Spleen (tissue), 11 donors: Measurements from ENCODE around the gene CLCN7. TPM values are rescaled to one million over a fixed set of nuclear protein-coding genes. Genes with fewer than 3 reads are reported as not detected.
A peak's percentile ranks its signal among the peaks of the same experiment; 100 is the strongest.

ENCODE experiments used
- DNase-seq: peaks from one replicate; pipeline ENCODE4 v3.0.0-alpha.2; 2020
- H3K27ac ChIP-seq, 8 donors: fragments of 200-600 bp; sonication (generic) in 7 of 8; 1 replicate in 4 of 8; 2 replicates in 4 of 8; pipeline versions ENCODE4 v1.5.0 to v1.8.0; 2016 to 2021; ENCODE audit warnings: inconsistent platforms in 4 of 8, mild to moderate bottlenecking in 4 of 8, moderate library complexity in 1 of 8
- H3K27me3 ChIP-seq, 7 donors: fragments of 200-600 bp; sonication (generic) in 6 of 7; replicated peaks in 1 of 7; 1 replicate in 4 of 7; 2 replicates in 3 of 7; pipeline versions ENCODE4 v1.5.0 to v1.8.0; 2016 to 2021; ENCODE audit warnings: inconsistent platforms in 3 of 7, mild to moderate bottlenecking in 1 of 7
- H3K36me3 ChIP-seq, 6 donors: fragments of 200-600 bp; sonication (generic) in 5 of 6; 1 replicate in 4 of 6; 2 replicates in 2 of 6; pipeline versions ENCODE4 v1.5.0 to v1.8.0; 2016 to 2021; ENCODE audit warnings: inconsistent platforms in 2 of 6
- H3K4me1 ChIP-seq, 6 donors: fragments of 200-600 bp; sonication (generic) in 5 of 6; 1 replicate in 3 of 6; 2 replicates in 3 of 6; pipeline versions ENCODE4 v1.5.0 to v1.8.0; 2016 to 2021; ENCODE audit warnings: inconsistent platforms in 3 of 6
- H3K4me3 ChIP-seq, 8 donors: fragments of 200-600 bp; sonication (generic) in 7 of 8; 1 replicate in 4 of 8; 2 replicates in 4 of 8; pipeline versions ENCODE4 v1.5.0 to v1.8.0; 2016 to 2021; ENCODE audit warnings: inconsistent platforms in 4 of 8, mild to moderate bottlenecking in 4 of 8, moderate library complexity in 2 of 8
- H3K9me3 ChIP-seq, 8 donors: fragments of 200-600 bp; sonication (generic) in 7 of 8; 1 replicate in 4 of 8; 2 replicates in 4 of 8; pipeline versions ENCODE4 v1.5.0 to v1.8.0; 2016 to 2021; ENCODE audit warnings: inconsistent platforms in 4 of 8
- CTCF ChIP-seq, 11 experiments: fragments of 200-600 bp in 7 of 11; fragments of 450-650 bp in 4 of 11; sonication (generic) in 4 of 11; IDR thresholded peaks in 8 of 11; conservative IDR thresholded peaks in 3 of 11; 1 replicate in 7 of 11; 2 replicates in 4 of 11; pipeline versions ENCODE4 v1.4.0 to v1.8.0; 2016 to 2021; ENCODE audit warnings: antibody characterized with exemption in 11 of 11, inconsistent platforms in 4 of 11, mild to moderate bottlenecking in 1 of 11
- POLR2A ChIP-seq, 3 donors: fragments of 450-650 bp; IDR thresholded peaks; one replicate each; pipeline ENCODE4 v1.5.1; 2017; ENCODE audit warnings: antibody characterized with exemption in 3 of 3, mild to moderate bottlenecking in 1 of 3
- POLR2AphosphoS5 ChIP-seq, 3 donors: sonication (generic); formaldehyde crosslinking; IDR thresholded peaks; one replicate each; pipeline ENCODE4 v1.5.1; 2017; ENCODE audit warnings: antibody characterized with exemption in 3 of 3
- WGBS, 5 donors: extraction: QIAGEN DNeasy Blood & Tissue Kit in 3 of 5; methylation state at CpG; one replicate each; pipeline versions ENCODE4 v1.1.5 to v1.1.7; 2013 to 2018; 5-methylcytosine and 5-hydroxymethylcytosine counted together
- intact Hi-C: fragments of 100-400 bp; cut with DNase I; formaldehyde crosslinking; loops from one replicate; pipeline ENCODE4 v1.15.0; 2023; ENCODE audit warnings: low total_unique reads
- polyA plus RNA-seq, 3 donors: library from polyadenylated mRNA; stranded (reverse); fragments of 200-250 nt; gene quantifications; one replicate each; pipeline ENCODE4 v1.2.1, GENCODE V29; 2013
- total RNA-seq, 7 donors: library from RNA; depleted of rRNA in 3 of 7; stranded (reverse); fragments of >200 nt in 3 of 7; fragmentation: NEBNext Ultra II Directional in 4 of 7; extraction: Animal tissue kit (Norgen Biotek cat#: 25700) in 4 of 7; gene quantifications; one replicate each; pipeline versions ENCODE4 v1.1.0 to v1.2.1, GENCODE V29; 2016 to 2021
- donor health status: healthy with polysubstance abuse.
- donor health status: DM: no; HTN: no; CAD: no; lungs with moderate emphysema.
- donor health status: DM: no; HTN: no; CAD: no.
- donor health status: Bipolar disorder and iron deficiency.
- donor health status: healthy.
- donor health status: DM: no; HTN: no; CAD: no.
- donor health status: DM: yes; HTN: yes; CAD: no.

Gene CLCN7
- total and polyA plus RNA-seq, 10 donors, result 43.2 to 146 (median 115) TPM

GRCh38 chr16:1506494-1507213 lies 31.8 kb upstream of the CLCN7 start:
- H3K4me3 ChIP-seq, result no peak overlapping the region
- peaks cover 0 to 30% (median 13%) of the 10 kb centered on the region in 6 donors for H3K4me1 ChIP-seq
- peaks cover 6 to 97% (median 60%) of the 10 kb centered on the region in 6 donors for H3K36me3 ChIP-seq
- WGBS, 5 donors, result 92 to 96% (median 94%) methylated on average over 17 to 37 of the region's 37 CpGs
- no peak overlapping the region for H3K27ac ChIP-seq
- H3K9me3 ChIP-seq, result no peaks in the 10 kb centered on the region
- H3K27me3 ChIP-seq, result no peaks in the 10 kb centered on the region
- intact Hi-C loops, result no loop called here
- peak in 1 of 3 donors; percentile 38 for TF ChIP-seq POLR2AphosphoS5 (IDR thresholded peaks at IDR 0.05)
- no peak for TF ChIP-seq POLR2A (IDR thresholded peaks at IDR 0.05)
- no peak for DNase-seq

GRCh38 chr16:1505912-1506311 lies 31.1 kb upstream of the CLCN7 start:
- WGBS, 5 donors, result 92 to 98% (median 96%) methylated on average over 9 to 22 of the region's 22 CpGs
- intact Hi-C loops, result no loop called here
- H3K4me1 ChIP-seq, result peaks cover 0 to 23% (median 13%) of the 10 kb centered on the region in 6 donors
- no peak overlapping the region for H3K4me3 ChIP-seq
- H3K36me3 ChIP-seq, result peaks cover 6 to 97% (median 67%) of the 10 kb centered on the region in 6 donors
- TF ChIP-seq CTCF (IDR thresholded peaks at IDR 0.05 in 8 of 11, conservative IDR thresholded peaks at IDR 0.05 in 3 of 11), result no peak
- TF ChIP-seq POLR2A (IDR thresholded peaks at IDR 0.05), result no peak
- TF ChIP-seq POLR2AphosphoS5 (IDR thresholded peaks at IDR 0.05), result no peak
- H3K9me3 ChIP-seq, result no peaks in the 10 kb centered on the region
- no peaks in the 10 kb centered on the region for H3K27me3 ChIP-seq
- no peak overlapping the region for H3K27ac ChIP-seq
- no peak for DNase-seq

- Histone ChIP-seq H3K9me3 (no peaks in the 10 kb centered on the region), H3K27me3 (no peaks in the 10 kb centered on the region), H3K4me3 (no peak overlapping the region), H3K4me1 (peaks cover 0 to 16% (median 10%) of the 10 kb centered on the region in 6 donors), H3K27ac (no peak overlapping the region), H3K36me3 (peaks cover 10 to 97% (median 73%) of the 10 kb centered on the region in 6 donors)
- intact Hi-C loops, result no loop called here
- WGBS, 5 donors, result 95 to 96% (median 96%) methylated on average over 31 to 37 of the region's 37 CpGs
- TF ChIP-seq CTCF (IDR thresholded peaks at IDR 0.05 in 8 of 11, conservative IDR thresholded peaks at IDR 0.05 in 3 of 11) (no peak), POLR2A (IDR thresholded peaks at IDR 0.05) (no peak), POLR2AphosphoS5 (IDR thresholded peaks at IDR 0.05) (no peak)
- no peak for DNase-seq
Observed at GRCh38 chr16:1505073-1505844, 30.4 kb upstream of the CLCN7 start.

GRCh38 chr16:1503110-1503955 lies 28.5 kb upstream of the CLCN7 start:
- intact Hi-C loops, result no loop called here
- no peaks in the 10 kb centered on the region for H3K27me3 ChIP-seq
- no peaks in the 10 kb centered on the region for H3K4me1 ChIP-seq
- peaks cover 10 to 97% (median 77%) of the 10 kb centered on the region in 6 donors for H3K36me3 ChIP-seq
- no peak for DNase-seq
- WGBS, 5 donors, result 93 to 97% (median 96%) methylated on average over 37 of the region's 37 CpGs
- H3K4me3 ChIP-seq, result no peak overlapping the region
- no peak for TF ChIP-seq POLR2A (IDR thresholded peaks at IDR 0.05)
- H3K27ac ChIP-seq, result no peak overlapping the region
- no peaks in the 10 kb centered on the region for H3K9me3 ChIP-seq
